HG02623 (cell line): ENCODE results near the gene TRIOBP.
A peak's percentile ranks its signal among the peaks of the same experiment; 100 is the strongest.
"Not testable (repeated sequence)": the region's sequence is repeated elsewhere in the genome, so short reads cannot be mapped to it uniquely, and the experiment has no call there.

Experiments
- ATAC-seq: cut with Tn5 transposase; IDR thresholded peaks from one replicate; pipeline ENCODE4 v1.9.1; 2021; ENCODE audit warnings: moderate library complexity; ENCODE audit not compliant: unreplicated experiment

TRIOBP gene

DNA sequence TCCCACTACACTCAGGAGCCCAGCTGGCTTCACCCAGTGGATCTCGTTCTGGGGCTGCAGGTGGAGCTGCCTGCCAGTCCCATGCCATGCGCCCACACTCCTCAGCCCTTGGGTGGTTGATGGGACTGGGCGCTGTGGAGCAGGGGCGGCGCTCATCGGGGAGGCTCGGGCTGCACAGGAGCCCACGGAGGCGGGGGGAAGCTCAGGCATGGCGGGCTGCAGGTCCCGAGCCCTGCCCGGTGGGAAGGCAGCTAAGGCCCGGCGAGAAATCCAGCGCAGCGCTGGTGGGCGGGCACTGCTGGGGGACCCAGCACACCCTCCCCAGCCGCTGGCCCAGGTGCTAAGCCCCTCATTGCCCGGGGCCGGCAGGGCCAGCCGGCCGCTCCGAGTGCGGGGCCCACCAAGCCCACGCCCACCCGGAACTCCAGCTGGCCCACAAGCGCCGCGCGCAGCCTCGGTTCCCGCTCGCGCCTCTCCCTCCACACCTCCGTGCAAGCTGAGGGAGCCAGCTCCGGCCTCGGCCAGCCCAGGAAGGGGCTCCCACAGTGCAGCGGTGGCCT is 21.0 kb downstream of the TRIOBP start:
- ATAC-seq, result not testable (repeated sequence)

DNA sequence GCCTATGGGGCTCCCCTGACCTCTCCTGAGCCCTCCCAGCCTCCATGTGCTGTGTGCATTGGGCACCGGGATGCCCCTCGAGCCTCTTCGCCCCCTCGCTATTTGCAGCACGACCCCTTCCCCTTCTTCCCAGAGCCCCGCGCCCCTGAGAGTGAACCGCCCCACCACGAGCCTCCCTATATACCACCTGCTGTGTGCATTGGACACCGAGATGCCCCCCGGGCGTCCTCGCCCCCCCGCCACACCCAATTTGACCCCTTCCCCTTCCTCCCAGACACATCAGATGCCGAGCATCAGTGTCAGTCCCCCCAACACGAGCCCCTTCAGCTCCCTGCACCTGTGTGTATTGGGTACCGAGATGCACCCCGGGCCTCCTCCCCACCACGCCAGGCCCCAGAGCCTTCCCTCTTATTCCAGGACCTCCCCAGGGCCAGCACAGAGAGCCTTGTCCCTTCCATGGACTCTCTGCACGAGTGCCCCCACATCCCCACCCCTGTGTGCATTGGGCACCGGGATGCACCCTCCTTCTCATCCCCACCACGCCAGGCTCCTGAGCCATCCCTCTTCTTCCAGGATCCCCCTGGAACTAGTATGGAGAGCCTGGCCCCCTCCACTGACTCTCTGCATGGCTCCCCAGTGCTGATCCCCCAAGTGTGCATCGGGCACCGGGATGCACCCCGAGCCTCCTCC is 28.8 kb downstream of the TRIOBP start:
- no peak for ATAC-seq

DNA sequence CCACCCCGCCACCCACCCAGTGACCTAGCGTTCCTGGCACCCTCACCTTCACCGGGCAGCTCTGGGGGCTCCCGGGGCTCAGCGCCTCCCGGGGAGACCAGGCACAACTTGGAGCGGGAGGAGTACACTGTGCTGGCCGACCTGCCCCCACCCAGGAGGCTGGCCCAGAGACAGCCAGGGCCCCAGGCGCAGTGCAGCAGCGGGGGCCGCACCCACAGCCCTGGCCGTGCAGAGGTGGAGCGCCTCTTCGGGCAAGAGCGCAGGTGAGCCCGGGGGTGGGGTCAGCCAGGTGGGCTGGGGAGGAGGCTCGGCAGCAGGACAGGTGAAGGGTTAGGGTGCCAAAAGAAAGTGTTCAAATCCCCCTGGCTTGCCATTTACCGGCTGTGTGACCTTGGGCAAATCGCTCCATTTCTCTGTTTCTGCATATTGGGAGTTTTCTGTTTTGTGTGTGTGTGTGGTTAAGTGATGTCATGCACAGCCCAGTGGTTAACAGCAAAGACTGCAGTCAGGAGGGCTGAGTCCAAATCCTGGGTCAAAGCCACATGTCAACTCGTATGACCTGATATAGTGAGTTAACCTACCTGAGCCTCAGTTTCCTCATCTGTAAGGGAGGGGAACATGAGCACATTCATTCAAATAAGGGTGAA is 29.5 kb downstream of the TRIOBP start:
- no peak for ATAC-seq

DNA sequence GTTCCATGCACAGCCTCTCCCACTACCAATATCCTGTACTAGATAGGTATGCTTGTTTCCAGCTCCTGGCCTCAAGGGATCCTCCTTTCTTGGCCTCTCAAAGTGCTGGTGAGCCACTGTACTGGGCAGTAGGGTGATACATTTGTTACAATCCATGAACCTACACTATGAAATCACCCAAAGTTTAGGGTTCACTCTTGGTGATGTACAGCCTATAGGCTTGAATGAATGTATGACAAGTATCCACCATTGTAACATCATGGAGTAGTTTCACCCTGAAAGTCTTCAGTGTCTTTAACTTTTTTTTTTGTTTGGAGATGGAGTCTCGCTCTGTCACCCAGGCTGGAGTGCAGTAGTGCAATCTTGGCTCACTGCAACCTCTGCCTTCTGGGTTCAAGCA is 31.8 kb downstream of the TRIOBP start:
- ATAC-seq, result no peak

DNA sequence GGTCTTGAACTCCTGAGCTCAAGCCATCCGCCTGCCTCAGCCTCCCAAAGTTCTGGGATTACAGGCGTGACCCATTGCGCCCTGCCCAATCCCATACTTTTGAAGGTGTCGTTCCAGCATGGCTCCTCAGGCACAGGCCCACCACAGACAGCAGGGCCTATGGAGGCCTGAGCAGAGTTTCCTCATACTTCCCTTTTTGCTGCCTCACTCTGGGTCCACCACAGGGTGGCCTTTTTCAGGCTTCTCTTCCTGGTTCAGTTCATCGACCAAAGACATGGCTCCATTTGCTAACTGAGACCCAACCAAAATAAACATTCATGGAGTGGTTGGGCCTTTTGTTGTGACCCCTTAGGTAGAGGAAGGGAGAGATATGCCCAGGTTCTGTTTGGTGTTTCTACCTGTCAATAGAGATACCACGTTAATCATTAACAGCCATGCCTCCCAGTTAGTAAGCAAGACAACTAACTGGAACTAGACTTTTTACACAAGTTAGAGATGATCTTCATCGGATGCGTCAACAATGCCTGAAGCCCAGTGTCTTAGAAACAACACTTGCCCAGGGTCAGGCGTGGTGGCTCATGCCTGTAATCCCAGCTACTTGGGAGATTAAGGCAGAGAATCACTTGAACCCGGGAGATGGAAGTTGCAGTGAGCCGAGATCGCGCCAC is 35.1 kb downstream of the TRIOBP start:
- no peak for ATAC-seq

DNA sequence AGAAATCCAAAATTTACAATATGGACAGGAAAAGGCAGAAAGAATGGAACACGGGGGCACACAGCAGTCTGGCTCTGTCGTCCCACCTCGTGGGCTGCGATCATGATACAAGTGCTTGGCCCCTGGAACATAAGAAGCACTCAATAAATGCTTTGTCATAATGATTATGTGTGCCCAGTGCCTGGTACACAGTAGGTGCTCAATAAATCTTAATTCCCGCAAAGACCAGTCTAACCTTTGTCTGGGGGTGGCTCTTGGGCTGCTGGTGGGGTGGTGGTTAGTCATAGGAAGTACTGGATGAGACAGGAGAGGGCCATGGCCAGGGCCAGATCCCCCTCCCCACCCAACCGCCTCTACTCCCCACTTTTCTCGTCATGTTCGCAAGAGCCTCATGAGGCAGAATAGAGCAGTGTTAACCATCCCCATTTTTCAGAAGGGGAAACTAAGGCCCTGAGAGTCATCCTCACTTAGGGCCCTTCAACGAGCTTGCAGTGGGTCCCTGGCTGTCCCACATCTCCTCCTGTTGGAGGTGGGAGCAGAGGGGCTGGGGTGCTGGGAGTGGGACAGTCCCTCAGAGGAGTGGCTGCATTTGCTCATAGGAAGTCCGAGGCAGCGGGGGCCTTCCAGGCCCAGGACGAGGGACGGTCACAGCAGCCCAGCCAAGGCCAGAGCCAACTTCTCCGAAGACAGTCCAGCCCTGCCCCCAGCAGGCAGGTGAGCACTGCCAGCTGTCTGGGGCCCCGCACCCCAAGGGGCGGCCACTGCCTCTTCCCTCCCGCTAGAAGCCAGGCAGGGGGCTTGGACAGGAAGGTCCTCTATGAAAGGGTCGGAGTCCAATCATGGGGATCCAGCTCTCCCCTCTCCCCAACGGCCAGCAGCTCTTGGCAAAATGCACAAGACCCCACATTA is 36.1 kb downstream of the TRIOBP start:
- no peak for ATAC-seq

DNA sequence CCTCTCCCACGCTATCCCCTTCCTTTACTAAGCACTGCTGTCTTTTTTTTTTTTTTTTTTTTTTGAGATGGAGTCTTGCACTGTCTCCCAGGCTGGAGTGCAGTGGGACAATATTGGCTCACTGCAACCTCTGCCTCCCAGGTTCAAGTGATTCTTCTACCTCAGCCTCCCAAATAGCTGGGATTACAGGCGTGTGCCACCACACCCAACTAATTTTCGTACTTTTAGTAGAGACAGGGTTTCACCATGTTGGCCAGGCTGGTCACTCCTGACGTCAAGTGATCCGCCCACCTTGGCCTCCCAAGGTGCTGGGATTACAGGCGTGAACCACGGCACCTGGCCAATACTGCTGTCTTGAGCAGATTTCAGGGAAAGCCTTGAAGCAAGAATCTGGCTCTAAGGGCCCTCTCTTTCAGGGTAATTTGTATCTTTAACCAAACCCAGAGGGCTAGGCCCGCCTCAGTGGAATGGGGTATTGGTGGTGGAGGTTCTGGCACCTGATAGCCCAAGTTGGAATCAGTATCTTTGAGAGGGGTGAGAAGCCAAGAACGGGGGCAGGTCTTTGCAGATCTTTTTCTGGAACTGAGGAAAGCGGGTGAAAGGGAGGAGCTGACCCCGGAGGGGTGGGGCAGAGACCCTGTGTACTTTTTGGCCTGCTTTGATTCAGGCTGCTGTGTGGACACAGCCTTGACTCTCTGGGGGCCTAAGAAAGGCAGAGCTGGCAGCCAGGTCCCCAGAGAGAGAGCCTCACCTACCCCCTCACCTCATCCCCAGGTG is 37.0 kb downstream of the TRIOBP start:
- ATAC-seq, result no peak

DNA sequence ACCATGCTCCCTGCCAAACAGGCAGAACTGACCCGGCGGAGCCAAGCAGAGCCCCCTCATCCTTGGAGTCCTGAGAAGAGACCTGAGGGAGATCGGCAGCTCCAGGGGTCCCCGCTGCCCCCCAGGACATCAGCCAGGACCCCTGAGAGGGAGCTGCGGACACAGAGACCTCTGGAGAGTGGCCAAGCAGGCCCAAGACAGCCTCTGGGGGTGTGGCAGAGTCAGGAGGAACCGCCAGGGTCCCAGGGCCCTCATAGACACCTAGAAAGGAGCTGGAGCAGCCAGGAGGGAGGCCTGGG is 37.5 kb downstream of the TRIOBP start:
- no peak for ATAC-seq

DNA sequence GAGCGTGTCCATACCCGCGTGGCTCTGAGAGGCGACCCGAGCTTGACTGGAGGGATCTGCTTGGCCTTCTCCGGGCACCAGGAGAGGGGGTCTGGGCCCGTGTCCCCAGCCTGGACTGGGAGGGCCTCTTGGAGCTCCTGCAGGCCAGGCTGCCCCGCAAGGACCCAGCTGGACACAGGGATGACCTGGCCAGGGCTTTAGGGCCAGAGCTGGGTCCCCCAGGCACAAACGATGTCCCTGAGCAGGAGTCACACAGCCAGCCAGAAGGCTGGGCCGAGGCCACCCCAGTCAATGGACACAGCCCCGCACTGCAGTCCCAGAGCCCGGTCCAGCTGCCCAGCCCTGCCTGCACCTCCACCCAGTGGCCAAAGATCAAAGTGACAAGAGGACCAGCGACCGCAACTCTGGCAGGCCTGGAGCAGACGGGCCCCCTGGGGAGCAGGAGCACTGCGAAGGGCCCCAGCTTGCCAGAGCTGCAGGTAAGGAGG is 38.2 kb downstream of the TRIOBP start:
- no peak for ATAC-seq

DNA sequence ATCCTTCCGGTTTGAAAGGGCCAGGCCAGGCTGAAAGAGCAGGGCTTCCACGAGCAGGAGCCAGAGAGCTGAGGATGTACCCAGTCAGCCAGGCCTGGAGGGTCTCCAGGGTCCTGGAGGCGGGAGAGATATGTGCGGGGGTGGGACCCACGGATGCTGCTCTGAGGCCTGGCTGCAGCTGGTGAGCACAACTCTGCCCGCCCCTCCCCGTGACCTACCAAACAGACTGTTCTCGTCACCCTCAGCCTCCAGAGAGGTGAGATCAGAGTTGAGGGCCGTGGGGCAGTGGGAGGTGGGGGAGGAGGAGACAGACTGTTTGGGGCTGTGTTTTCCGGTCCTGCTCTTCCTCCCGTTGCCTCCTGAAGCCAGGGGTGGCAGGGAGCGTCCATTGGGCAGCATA is 42.2 kb downstream of the TRIOBP start:
- ATAC-seq, result no peak

DNA sequence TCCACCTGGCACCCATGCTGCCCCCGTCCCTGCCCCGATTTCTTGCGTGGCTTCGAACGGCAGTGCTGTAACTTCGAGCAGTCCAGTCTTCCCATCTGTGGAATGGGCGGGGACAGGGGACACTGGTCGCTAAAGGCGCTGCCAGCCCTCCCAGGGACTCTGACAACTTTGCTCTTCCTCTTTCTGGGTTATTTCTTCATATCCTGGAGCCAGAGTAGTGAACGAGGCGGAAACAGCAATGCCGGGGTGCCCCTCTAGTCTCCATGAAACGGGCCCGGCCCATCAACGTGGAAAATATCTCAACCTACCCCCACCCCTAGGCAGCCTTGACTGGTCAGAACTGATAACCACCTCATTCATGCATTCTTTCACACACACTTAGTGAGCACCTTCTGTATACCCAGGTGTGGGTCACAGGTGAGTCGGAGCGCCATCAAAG is 42.8 kb downstream of the TRIOBP start:
- ATAC-seq, result no peak

DNA sequence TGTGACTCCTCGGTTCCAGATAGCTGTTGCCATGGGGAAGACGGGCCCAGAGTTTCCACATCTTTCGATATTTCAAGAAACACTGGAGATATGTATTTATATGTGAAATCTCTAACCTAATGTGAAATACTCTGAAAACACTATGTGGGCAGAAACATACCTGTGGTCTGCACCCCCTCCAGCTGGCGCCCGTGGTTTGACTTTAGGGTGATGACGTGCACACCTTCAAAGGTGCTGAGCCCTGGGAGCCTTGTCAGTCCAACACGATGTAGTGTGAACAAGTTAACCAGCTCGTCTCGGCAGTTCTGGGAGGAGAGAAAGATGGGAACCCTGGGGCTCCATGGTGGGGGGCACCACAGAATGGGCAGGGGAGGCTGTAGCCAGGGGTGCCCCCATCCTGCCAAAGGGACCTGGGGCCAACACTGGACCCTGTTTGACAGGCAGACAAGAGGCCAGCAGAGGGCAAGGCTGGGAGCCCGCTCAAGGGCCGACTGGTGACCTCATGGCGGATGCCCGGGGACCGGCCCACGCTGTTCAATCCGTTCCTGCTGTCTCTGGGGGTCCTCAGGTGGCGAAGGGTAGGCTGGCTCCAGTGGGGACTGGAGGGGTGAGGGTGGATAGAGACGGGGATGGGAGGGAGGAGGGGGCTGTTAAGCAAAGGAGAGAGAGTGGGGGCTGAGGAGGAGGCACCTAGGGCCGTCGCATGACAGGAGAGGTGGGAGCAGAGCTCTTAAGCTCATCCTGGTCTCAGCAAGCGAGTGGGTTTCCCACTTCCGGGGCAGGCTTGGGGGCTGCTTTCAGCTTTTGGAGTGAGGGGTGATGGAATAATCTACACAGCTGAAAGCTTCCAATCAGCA is 43.8 kb downstream of the TRIOBP start:
- no peak for ATAC-seq

DNA sequence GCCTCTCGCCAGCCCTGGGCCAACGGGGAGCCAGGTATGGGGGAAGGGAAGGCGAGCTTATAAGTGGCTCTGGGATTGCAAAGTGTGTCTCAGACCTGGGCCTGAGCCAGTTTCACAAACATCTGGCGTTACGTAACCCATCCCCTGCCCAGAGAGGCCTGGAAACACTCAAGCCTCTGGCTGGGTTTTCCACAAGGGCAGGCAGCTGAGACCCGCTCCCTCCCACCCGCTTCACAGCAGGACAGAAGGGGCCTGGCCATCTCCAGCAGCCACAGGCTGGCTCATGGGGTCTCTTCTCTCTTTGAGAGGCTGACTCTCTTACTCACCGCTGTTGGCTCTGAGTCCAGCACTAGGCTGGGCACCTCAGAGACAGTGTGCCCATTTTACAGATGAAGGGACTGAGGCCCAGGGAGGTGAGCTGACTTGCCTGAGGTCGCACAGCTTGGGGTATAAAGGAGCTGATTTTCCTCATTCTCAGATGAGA is 44.5 kb downstream of the TRIOBP start:
- no peak for ATAC-seq

DNA sequence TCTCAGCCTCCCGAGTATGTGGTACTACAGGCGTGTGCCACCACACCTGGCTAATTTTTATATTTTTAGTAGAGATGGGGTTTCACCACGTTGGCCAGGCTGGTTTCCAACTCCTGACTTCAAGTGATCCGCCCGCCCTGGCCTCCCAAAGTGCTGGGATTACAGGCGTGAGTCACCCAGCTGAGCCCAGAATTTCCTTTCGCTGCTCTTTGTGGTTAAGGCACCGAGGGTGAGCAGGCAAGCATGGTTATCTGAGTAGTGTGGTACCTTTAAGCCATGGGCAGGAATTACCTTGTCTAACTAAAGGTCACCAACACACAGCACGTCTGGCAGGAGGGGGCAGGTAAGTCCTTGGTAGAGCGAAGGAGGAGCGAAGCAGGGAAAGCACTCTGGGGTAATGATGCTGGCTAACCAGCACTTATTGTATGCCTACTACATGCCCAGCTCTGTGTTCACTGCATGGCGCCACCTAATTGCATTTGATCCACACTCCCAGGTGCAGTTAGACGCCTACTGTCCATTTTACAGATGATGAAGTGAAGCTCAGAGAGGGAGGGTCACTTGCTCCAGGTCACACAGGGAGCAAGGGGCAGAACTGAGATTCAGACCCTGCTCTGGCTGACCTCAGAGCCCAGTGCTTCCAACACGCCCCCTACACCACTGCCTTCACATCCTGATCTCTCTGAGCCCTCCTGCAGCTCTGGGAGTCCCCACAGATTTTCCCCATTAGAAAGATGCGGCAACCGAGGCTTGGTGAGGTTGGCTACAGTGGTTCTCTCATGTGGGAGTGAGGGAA is 45.7 kb downstream of the TRIOBP start:
- ATAC-seq, result no peak

DNA sequence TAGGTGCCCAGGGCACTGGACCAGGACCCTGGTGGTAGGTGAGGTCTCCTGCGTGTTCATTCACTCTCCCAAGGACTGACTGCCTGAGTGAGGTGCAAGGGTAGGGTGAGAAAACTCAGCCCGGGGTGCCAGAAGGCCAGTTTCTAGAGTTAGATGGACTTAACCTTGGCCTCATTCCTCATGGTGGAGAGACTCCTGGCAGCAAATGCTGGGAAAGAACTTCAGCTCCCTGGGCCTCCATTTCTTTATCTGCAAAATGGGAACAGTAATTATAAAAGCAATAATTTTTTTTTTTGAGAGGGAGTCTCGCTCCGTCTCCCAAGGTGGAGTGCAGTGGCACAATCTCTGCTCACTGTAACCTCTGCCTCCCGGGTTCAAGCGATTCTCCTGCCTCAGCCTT is 47.7 kb downstream of the TRIOBP start:
- no peak for ATAC-seq

DNA sequence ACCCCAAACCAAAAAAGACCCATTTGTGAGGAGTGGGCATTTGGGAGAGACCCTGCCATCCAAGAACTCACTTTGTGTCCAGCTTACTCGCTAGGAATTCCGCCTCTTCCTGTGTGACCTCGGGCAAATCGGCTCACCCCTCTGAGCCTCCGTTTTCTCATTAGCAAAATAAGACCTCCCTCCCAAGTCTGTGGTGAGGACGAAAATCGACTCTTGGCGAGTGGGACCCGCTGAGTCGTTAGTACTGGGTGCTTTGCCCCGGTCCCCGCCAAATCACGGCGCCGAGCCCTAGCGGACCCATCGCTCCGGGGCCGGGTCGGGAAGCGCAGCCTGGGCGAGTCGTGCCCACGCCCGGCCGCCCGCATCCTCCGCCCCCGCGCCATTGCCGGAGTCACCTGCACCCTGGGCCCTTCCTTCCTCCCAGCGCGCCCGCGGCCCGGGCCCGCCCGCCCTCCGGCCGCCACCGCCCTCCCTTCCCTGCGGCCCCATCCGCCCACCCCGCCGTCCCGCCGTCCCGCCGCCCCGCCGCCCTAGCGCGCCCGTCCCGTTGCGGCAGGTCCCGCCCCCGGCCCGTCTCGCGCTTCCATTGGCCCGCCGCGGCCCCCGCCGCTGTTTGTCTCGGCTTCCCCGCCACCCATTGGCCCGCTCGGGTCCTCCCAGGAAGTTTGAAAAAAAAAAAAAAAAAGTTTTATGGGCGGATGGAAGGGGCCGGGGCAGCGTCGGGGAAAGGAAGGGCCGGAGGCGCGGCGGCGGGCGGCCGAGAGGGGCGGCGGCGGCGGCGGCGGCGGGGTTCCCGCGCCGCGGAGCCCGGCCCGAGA is 48.9 kb downstream of the TRIOBP start:
- ATAC-seq, result peak; percentile 77

DNA sequence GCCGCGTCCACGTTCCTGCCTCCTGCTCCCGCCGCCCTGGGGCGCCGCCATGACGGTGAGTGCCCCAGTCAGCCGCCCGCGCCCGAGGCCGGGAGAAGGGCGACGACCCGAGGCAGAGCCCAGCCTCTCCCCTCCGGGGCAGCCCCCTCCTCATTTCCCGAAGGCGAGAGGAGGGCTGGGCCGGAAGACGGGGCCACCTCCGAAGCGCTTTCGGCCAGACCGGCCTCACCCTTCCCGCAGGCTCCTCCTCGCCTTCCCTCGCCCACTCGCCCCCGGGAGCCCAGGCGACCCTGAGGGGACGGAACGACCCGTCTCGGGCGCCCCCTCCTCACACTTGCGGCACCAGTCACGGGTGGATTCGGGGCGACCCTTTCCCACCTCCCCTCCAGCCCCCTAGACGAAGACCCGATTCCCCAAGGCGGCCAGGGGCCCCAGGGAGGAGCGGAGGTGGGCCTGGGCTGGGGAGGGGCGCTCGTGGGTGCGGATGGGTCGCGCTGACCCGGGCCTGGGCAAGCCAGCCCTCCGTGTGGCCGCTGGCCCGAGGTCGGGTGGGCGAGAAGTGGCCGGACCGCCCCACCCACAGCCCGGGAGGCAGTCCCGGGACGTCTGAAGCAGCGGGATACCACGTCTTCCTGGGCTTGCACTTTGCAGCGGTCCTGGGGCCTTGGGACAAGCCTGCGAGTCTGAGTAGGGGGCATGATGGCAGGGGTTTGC is 49.7 kb downstream of the TRIOBP start:
- peak; percentile 19 for ATAC-seq
